GM12878 (cell line): ENCODE data around the gene TMEM86B.

Experiments used
- ASH2L ChIP-seq: fragments of 300-600, 200-600 bp; sonication (generic); IDR thresholded peaks from 2 replicates; pipeline ENCODE4 v1.6.1; 2017; ENCODE audit warnings: low read depth, mild to moderate bottlenecking, borderline replicate concordance
- CTCF ChIP-seq, 3 experiments: IDR thresholded peaks in 2 of 3; conservative IDR thresholded peaks in 1 of 3; 2 replicates each; pipeline ENCODE4 v1.5.1; 2011; ENCODE audit warnings: low read depth in 3 of 3, low read length in 3 of 3, mild to moderate bottlenecking in 3 of 3, control low read depth in 2 of 3, moderate library complexity in 2 of 3, inconsistent platforms in 1 of 3, mixed read lengths in 1 of 3; ENCODE audit not compliant: control insufficient read depth in 2 of 3, insufficient read depth in 1 of 3; ENCODE audit errors: extremely low read depth in 1 of 3
- E2F4 ChIP-seq: IDR thresholded peaks from 2 replicates; pipeline ENCODE4 v1.6.1; 2012; ENCODE audit warnings: low read depth, low read length, improper control_type of control experiment
- MYC ChIP-seq: IDR thresholded peaks from 2 replicates; pipeline ENCODE4 v1.6.1; 2011; ENCODE audit warnings: mild to moderate bottlenecking, low read length, moderate library complexity, inconsistent platforms; ENCODE audit not compliant: insufficient read depth, insufficient replicate concordance, insufficient read length, severe bottlenecking
- NR2C1 ChIP-seq: fragments of 450-650 bp; IDR thresholded peaks from 2 replicates; pipeline ENCODE4 v1.6.1; 2017; ENCODE audit warnings: antibody characterized with exemption, mild to moderate bottlenecking, moderate library complexity
- NRF1 ChIP-seq: conservative IDR thresholded peaks from 2 replicates; pipeline ENCODE4 v1.6.1; 2011; ENCODE audit warnings: mild to moderate bottlenecking, low read depth, low read length, improper control_type of control experiment
- POLR2A ChIP-seq: IDR thresholded peaks from 2 replicates; pipeline ENCODE4 v1.6.1; 2011; ENCODE audit warnings: low read depth, mild to moderate bottlenecking, low read length
- REST ChIP-seq: IDR thresholded peaks from 2 replicates; pipeline ENCODE4 v1.6.1; 2012; ENCODE audit warnings: mild to moderate bottlenecking, low read depth, low read length
- SIX5 ChIP-seq: IDR thresholded peaks from 2 replicates; pipeline ENCODE4 v1.6.1; 2011; ENCODE audit warnings: mild to moderate bottlenecking, low read depth, low read length, moderate library complexity; ENCODE audit not compliant: severe bottlenecking
- TBL1XR1 ChIP-seq: IDR thresholded peaks from 2 replicates; pipeline ENCODE4 v1.6.1; 2012; ENCODE audit warnings: low read depth, low read length, improper control_type of control experiment
- ZNF217 ChIP-seq: fragments of 450-650 bp; IDR thresholded peaks from 2 replicates; pipeline ENCODE4 v1.6.1; 2017; ENCODE audit warnings: antibody characterized with exemption, mild to moderate bottlenecking

GRCh38 chr19:55198651-55199050 lies 29.9 kb downstream of the TMEM86B start:
- no peak for TF ChIP-seq CTCF (IDR thresholded peaks at IDR 0.05 in 2 of 3, conservative IDR thresholded peaks at IDR 0.05 in 1 of 3; ENCODE audit: control insufficient read depth in 2 of 3, extremely low read depth in 1 of 3, insufficient read depth in 1 of 3, low read depth in 3 of 3, low read length in 3 of 3)
- TF ChIP-seq ZNF217 = no peak
- TF ChIP-seq REST = peak; percentile 64; the same call in 1 of the 2 replicates
- no peak for TF ChIP-seq POLR2A
- no peak for TF ChIP-seq ASH2L
- no peak for TF ChIP-seq SIX5
- no peak for TF ChIP-seq NRF1
- TF ChIP-seq MYC = no peak
- no peak for TF ChIP-seq E2F4
- no peak for TF ChIP-seq TBL1XR1
- TF ChIP-seq NR2C1 = no peak
